SK-N-SH (cell line): Measurements from ENCODE around the gene PKN1. TPM values are rescaled to one million over a fixed set of nuclear protein-coding genes. Genes with fewer than 3 reads are reported as not detected.

Source experiments
- CTCF ChIA-PET: fragments of 300-600, 350-600 bp; formaldehyde crosslinking; extraction: SDS; loops from one replicate; lab custom pipeline; 2021; lab: Yijun Ruan, JAX
- POLR2A ChIA-PET: fragments of 350-600 bp; sonication (Branson Sonifier 250); formaldehyde crosslinking; extraction: SDS; loops from one replicate; lab custom pipeline; 2020; ENCODE audit warnings: antibody characterized with exemption, inconsistent platforms; lab: Yijun Ruan, JAX
- DNase-seq: peaks from one replicate; pipeline ENCODE4 v3.0.0; 2012
- H2AFZ ChIP-seq: fragments of 200-600 bp; sonication (generic); 2 replicates; pipeline ENCODE4 v1.8.1; 2016; ENCODE audit warnings: antibody characterized with exemption, mild to moderate bottlenecking, low read depth
- H3F3A ChIP-seq: fragments of 200-600 bp; sonication (generic); replicated peaks from 2 replicates; pipeline ENCODE3; 2016; ENCODE audit warnings: antibody characterized with exemption, mild to moderate bottlenecking; ENCODE audit not compliant: insufficient read depth
- H3K27ac ChIP-seq, 2 experiments: fragments of 200-500 bp in 1 of 2; fragments of 200-600 bp in 1 of 2; sonication (Bioruptor generic) in 1 of 2; sonication (generic), shearing (Covaris generic) in 1 of 2; 2 replicates each; pipeline versions ENCODE4 v1.5.1 to v1.6.1; 2014 to 2016; ENCODE audit warnings: low read depth in 2 of 2, inconsistent platforms in 1 of 2, low read length in 1 of 2, mild to moderate bottlenecking in 1 of 2, mixed read lengths in 1 of 2
- H3K27me3 ChIP-seq: fragments of 200-600 bp; sonication (generic), shearing (Covaris generic); 2 replicates; pipeline ENCODE4 v1.6.1; 2016; ENCODE audit warnings: mixed run types; ENCODE audit not compliant: insufficient read depth
- H3K36me3 ChIP-seq, 2 experiments: fragments of 200-500 bp in 1 of 2; fragments of 200-600 bp in 1 of 2; sonication (Bioruptor generic) in 1 of 2; sonication (generic) in 1 of 2; replicated peaks in 1 of 2; 2 replicates each; pipeline versions ENCODE3 to v1.5.1; 2014 to 2016; ENCODE audit warnings: low read length in 1 of 2, mild to moderate bottlenecking in 1 of 2; ENCODE audit not compliant: insufficient read depth in 2 of 2, control insufficient read depth in 1 of 2
- H3K4me1 ChIP-seq, 2 experiments: fragments of 200-500 bp in 1 of 2; fragments of 200-600 bp in 1 of 2; sonication (Bioruptor generic) in 1 of 2; sonication (generic), shearing (Covaris generic) in 1 of 2; 2 replicates each; pipeline versions ENCODE4 v1.5.1 to v1.6.1; 2014 to 2016; ENCODE audit warnings: low read depth in 1 of 2, low read length in 1 of 2, mixed run types in 1 of 2; ENCODE audit not compliant: insufficient read depth in 2 of 2, control insufficient read depth in 1 of 2
- H3K4me2 ChIP-seq: fragments of 200-600 bp; sonication (generic), shearing (Covaris generic); 2 replicates; pipeline ENCODE4 v1.6.1; 2017; ENCODE audit warnings: mixed run types
- H3K4me3 ChIP-seq, 2 experiments: fragments of 200-500 bp in 1 of 2; fragments of 200-600 bp in 1 of 2; sonication (Bioruptor generic) in 1 of 2; sonication (generic), shearing (Covaris generic) in 1 of 2; 2 replicates each; pipeline versions ENCODE4 v1.5.1 to v1.8.1; 2014 to 2016; ENCODE audit warnings: low read depth in 2 of 2, inconsistent platforms in 1 of 2, low read length in 1 of 2, mild to moderate bottlenecking in 1 of 2, mixed read lengths in 1 of 2, moderate library complexity in 1 of 2
- H3K79me2 ChIP-seq: fragments of 200-600 bp; sonication (generic); 2 replicates; pipeline ENCODE4 v1.8.1; 2017; ENCODE audit warnings: mild to moderate bottlenecking; ENCODE audit not compliant: insufficient read depth
- H3K9ac ChIP-seq: fragments of 200-600 bp; sonication (generic); 2 replicates; pipeline ENCODE4 v1.6.1; 2017; ENCODE audit warnings: mixed run types
- H3K9me2 ChIP-seq: fragments of 200-600 bp; sonication (generic); 2 replicates; pipeline ENCODE4 v1.6.1; 2017; ENCODE audit warnings: mixed run types
- H3K9me3 ChIP-seq: fragments of 200-600 bp; sonication (generic); 2 replicates; pipeline ENCODE4 v1.6.1; 2017; ENCODE audit warnings: mixed run types, mild to moderate bottlenecking, moderate library complexity
- H4K20me1 ChIP-seq: fragments of 200-600 bp; sonication (generic); 2 replicates; pipeline ENCODE4 v1.6.1; 2017; ENCODE audit warnings: mild to moderate bottlenecking, mixed run types; ENCODE audit not compliant: insufficient read depth
- CHD2 ChIP-seq: fragments of 150-350 bp; IDR thresholded peaks from 2 replicates; pipeline ENCODE4 v1.6.1; 2018; ENCODE audit warnings: low read length; ENCODE audit not compliant: partially characterized antibody
- CTCF ChIP-seq: fragments of 200-600 bp; sonication (generic); IDR thresholded peaks from 2 replicates; pipeline ENCODE4 v1.6.1; 2017; ENCODE audit warnings: antibody characterized with exemption, mild to moderate bottlenecking, moderate library complexity
- EP300 ChIP-seq, 2 experiments: IDR thresholded peaks; 2 replicates each; pipeline versions ENCODE4 v1.4.0 to v1.6.1; 2012; ENCODE audit warnings: borderline replicate concordance in 1 of 2, low read depth in 1 of 2, low read length in 1 of 2
- EZH2phosphoT487 ChIP-seq: fragments of 200-600 bp; sonication (generic); IDR thresholded peaks from 2 replicates; pipeline ENCODE4 v1.6.1; 2017; ENCODE audit warnings: low read depth, mixed run types, mild to moderate bottlenecking, antibody characterized with exemption, moderate library complexity, borderline replicate concordance
- FOSL2 ChIP-seq: IDR thresholded peaks from 2 replicates; pipeline ENCODE4 v1.4.0; 2012; ENCODE audit warnings: low read depth, mild to moderate bottlenecking, moderate library complexity, borderline replicate concordance
- FOXM1 ChIP-seq: IDR thresholded peaks from 2 replicates; pipeline ENCODE4 v1.4.0; 2012; ENCODE audit warnings: low read depth, mild to moderate bottlenecking
- POLR2AphosphoS5 ChIP-seq: IDR thresholded peaks from 2 replicates; pipeline ENCODE4 v1.6.1; 2012; ENCODE audit warnings: low read depth, low read length
- REST ChIP-seq: IDR thresholded peaks from 2 replicates; pipeline ENCODE4 v1.6.1; 2012; ENCODE audit warnings: mild to moderate bottlenecking, low read depth, low read length, moderate library complexity
- SIN3A ChIP-seq: IDR thresholded peaks from 2 replicates; pipeline ENCODE4 v1.6.1; 2012; ENCODE audit warnings: low read depth, mild to moderate bottlenecking, low read length, moderate library complexity, borderline replicate concordance
- TAF1 ChIP-seq: IDR thresholded peaks from 2 replicates; pipeline ENCODE4 v1.6.1; 2012; ENCODE audit warnings: low read depth, mild to moderate bottlenecking, low read length, moderate library complexity, borderline replicate concordance
- TCF12 ChIP-seq: IDR thresholded peaks from 2 replicates; pipeline ENCODE4 v1.4.0; 2012
- YY1 ChIP-seq: IDR thresholded peaks from 2 replicates; pipeline ENCODE4 v1.4.0; 2012; ENCODE audit warnings: low read depth, mild to moderate bottlenecking
- WGBS: methylation state at CpG from one replicate; pipeline ENCODE4 v1.1.6; 2017; ENCODE audit warnings: low lambda C conversion rate; 5-methylcytosine and 5-hydroxymethylcytosine counted together
- polyA plus RNA-seq, 3 experiments: library from polyadenylated mRNA; depleted of rRNA; stranded (reverse); fragments of >200 nt; gene quantifications; 2 replicates each; pipeline ENCODE4 v1.2.3, GENCODE V29; 2012
- TF ChIP-seq, protein P1 (sequence below): fragments of 150-350 bp; IDR thresholded peaks from 2 replicates; pipeline ENCODE4 v1.6.1; 2017; ENCODE audit warnings: antibody characterized with exemption, low read length, low read depth, borderline replicate concordance
- TF ChIP-seq, protein P2 (sequence below): IDR thresholded peaks from 2 replicates; pipeline ENCODE4 v1.4.0; 2012; ENCODE audit warnings: low read depth

Gene PKN1
- polyA plus RNA-seq, 1 of the 3 experiments (the other 2 are of a cell fraction) = 99.6 TPM

DNA sequence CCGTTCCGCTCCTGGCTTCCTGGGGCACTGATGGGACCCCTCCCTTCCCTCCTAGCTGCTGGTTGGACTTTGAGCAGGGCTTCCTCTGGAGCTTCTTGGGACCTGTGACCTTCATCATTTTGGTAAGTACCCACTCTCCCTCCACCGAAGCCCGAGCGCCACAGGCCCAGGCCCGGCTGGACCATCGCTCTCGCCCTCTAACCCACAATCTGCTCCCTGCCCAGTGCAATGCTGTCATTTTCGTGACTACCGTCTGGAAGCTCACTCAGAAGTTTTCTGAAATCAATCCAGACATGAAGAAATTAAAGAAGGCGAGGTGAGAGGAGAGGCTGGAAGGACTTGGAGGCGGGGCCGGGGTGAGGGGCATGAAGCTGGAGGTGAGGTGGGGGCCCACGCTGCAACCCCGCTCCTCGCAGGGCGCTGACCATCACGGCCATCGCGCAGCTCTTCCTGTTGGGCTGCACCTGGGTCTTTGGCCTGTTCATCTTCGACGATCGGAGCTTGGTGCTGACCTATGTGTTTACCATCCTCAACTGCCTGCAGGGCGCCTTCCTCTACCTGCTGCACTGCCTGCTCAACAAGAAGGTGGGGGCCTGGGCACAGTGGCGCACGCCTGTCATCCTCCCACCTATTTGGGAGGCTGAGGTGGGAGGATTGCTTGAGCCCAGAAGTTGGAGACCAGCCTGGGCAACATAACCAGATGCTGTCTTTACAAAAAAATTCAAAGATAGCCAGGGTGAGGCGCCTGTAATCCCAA is 26.3 kb upstream of the PKN1 start:
- POLR2A ChIA-PET = interaction anchor here (0.7 to 1.6 kb wide), 3 partner anchors 45 to 270 kb away, joined by 3 read pairs; partner anchors contain the start of gene ASF1B
- peaks cover 16% of the 10 kb centered on the region for H3F3A ChIP-seq
- peaks cover 14 to 41% of the 10 kb centered on the region in 2 experiments for H3K36me3 ChIP-seq
- no peak overlapping the region for H2AFZ ChIP-seq
- CTCF ChIA-PET = interaction anchor here (0.5 to 3.5 kb wide), 34 partner anchors 8 to 1351 kb away, joined by 3 to 31 read pairs (median 5); partner anchors contain the start of genes ADGRE5, ASF1B, DDX39A and PTGER1
- H3K9me2 ChIP-seq = no peaks in the 10 kb centered on the region
- H3K4me1 ChIP-seq = peaks cover 0 to 7% of the 10 kb centered on the region in 2 experiments; a peak in 1 of 4 replicates
- no peak overlapping the region for H3K4me3 ChIP-seq
- no peak overlapping the region for H3K9ac ChIP-seq
- no peaks in the 10 kb centered on the region for H3K9me3 ChIP-seq
- H3K79me2 ChIP-seq = peaks cover 10% of the 10 kb centered on the region
- H4K20me1 ChIP-seq = peaks cover 15% of the 10 kb centered on the region; the same call in 1 of the 2 replicates
- no peaks in the 10 kb centered on the region for H3K27me3 ChIP-seq
- no peak overlapping the region for H3K4me2 ChIP-seq
- 93% methylated on average over 16 of the region's 27 CpGs for WGBS
- no peak for DNase-seq
- no peak for TF ChIP-seq FOSL2
- TF ChIP-seq, protein P1, sequence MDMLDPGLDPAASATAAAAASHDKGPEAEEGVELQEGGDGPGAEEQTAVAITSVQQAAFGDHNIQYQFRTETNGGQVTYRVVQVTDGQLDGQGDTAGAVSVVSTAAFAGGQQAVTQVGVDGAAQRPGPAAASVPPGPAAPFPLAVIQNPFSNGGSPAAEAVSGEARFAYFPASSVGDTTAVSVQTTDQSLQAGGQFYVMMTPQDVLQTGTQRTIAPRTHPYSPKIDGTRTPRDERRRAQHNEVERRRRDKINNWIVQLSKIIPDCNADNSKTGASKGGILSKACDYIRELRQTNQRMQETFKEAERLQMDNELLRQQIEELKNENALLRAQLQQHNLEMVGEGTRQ = no peak
- TF ChIP-seq CHD2 = no peak
- no peak for TF ChIP-seq EP300 (IDR thresholded peaks at IDR 0.05; ENCODE audit: borderline replicate concordance in 1 of 2, low read depth in 1 of 2, low read length in 1 of 2)
- no peak for TF ChIP-seq TCF12
- no peak for TF ChIP-seq FOXM1
- no peak for TF ChIP-seq SIN3A
- TF ChIP-seq POLR2AphosphoS5 = no peak
- TF ChIP-seq YY1 = no peak
- TF ChIP-seq EZH2phosphoT487 = no peak
- TF ChIP-seq TAF1 = no peak
- H3K27ac ChIP-seq = peak overlapping the region; percentile 24 to 66; a peak in 3 of 4 replicates

DNA sequence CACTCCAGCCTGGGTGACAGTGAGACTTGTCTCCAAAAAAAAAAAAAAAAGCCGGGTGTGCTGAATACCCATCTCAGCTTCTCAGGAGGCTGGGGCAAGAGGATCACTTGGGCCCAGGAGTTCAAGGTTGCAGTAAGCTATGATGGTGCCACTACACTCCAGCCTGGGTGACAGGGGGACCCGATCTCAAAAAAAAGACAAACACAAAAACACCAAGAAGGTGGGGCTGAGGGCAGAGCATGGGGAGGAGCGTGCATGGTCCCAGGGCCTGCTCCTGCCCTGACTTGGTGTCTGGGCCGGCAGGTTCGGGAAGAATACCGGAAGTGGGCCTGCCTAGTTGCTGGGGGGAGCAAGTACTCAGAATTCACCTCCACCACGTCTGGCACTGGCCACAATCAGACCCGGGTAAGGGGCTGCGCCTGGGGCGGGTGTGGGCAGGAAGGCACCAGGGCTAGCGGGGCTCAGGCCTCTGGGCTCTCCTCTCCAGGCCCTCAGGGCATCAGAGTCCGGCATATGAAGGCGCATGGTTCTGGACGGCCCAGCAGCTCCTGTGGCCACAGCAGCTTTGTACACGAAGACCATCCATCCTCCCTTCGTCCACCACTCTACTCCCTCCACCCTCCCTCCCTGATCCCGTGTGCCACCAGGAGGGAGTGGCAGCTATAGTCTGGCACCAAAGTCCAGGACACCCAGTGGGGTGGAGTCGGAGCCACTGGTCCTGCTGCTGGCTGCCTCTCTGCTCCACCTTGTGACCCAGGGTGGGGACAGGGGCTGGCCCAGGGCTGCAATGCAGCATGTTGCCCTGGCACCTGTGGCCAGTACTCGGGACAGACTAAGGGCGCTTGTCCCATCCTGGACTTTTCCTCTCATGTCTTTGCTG is 25.3 kb upstream of the PKN1 start:
- H3K79me2 ChIP-seq = peaks cover 20% of the 10 kb centered on the region
- peaks cover 0 to 7% of the 10 kb centered on the region in 2 experiments; a peak in 1 of 4 replicates for H3K4me1 ChIP-seq
- H2AFZ ChIP-seq = no peak overlapping the region
- peaks cover 19 to 50% of the 10 kb centered on the region in 2 experiments for H3K36me3 ChIP-seq
- H3K4me2 ChIP-seq = no peak overlapping the region
- no peaks in the 10 kb centered on the region for H3K9me3 ChIP-seq
- no peaks in the 10 kb centered on the region for H3K27me3 ChIP-seq
- H4K20me1 ChIP-seq = peaks cover 25% of the 10 kb centered on the region
- WGBS = 90% methylated on average over 10 of the region's 20 CpGs
- DNase-seq = no peak
- H3K9me2 ChIP-seq = no peaks in the 10 kb centered on the region
- H3F3A ChIP-seq = peaks cover 16% of the 10 kb centered on the region
- H3K4me3 ChIP-seq = no peak overlapping the region
- CTCF ChIA-PET = interaction anchor here (1.6 to 2.3 kb wide), 5 partner anchors 11 to 271 kb away, joined by 5 to 23 read pairs (median 10); partner anchors contain the start of genes ASF1B and DDX39A
- POLR2A ChIA-PET = interaction anchor here (0.7 to 1.0 kb wide), 2 partner anchors 140 to 271 kb away, joined by 3 read pairs; partner anchors contain the start of gene ASF1B
- H3K9ac ChIP-seq = no peak overlapping the region
- H3K27ac ChIP-seq = no peak overlapping the region
- TF ChIP-seq, protein P2, sequence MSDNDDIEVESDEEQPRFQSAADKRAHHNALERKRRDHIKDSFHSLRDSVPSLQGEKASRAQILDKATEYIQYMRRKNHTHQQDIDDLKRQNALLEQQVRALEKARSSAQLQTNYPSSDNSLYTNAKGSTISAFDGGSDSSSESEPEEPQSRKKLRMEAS = no peak
- no peak for TF ChIP-seq CTCF
- no peak for TF ChIP-seq REST
- TF ChIP-seq POLR2AphosphoS5 = no peak
- no peak for TF ChIP-seq YY1
- no peak for TF ChIP-seq EP300 (IDR thresholded peaks at IDR 0.05; ENCODE audit: borderline replicate concordance in 1 of 2, low read depth in 1 of 2, low read length in 1 of 2)
- TF ChIP-seq, protein P1 = no peak
